Stimulated activated naive CD8-positive, alpha-beta T cell treated with anti-CD3 and anti-CD28 coated beads, Interleukin-15, Interleukin-2, amounts not matched to agents 100 ng/mL and 50 ng/mL, for 24 hours (primary cell): ENCODE data around the gene PRDM5.

Source experiments
- H3K27ac Mint-ChIP-seq: one replicate; pipeline ENCODE4 v1.8.0; 2021; ENCODE audit warnings: mild to moderate bottlenecking, mixed read lengths
- H3K27me3 Mint-ChIP-seq: one replicate; pipeline ENCODE4 v1.8.0; 2021; ENCODE audit warnings: mixed read lengths
- H3K36me3 Mint-ChIP-seq: one replicate; pipeline ENCODE4 v1.8.0; 2021; ENCODE audit warnings: low read depth, mixed read lengths
- H3K4me1 Mint-ChIP-seq: one replicate; pipeline ENCODE4 v1.8.0; 2021; ENCODE audit warnings: low read depth, mixed read lengths
- H3K4me3 Mint-ChIP-seq: one replicate; pipeline ENCODE4 v1.8.0; 2021; ENCODE audit warnings: mild to moderate bottlenecking, mixed read lengths
- H3K9me3 Mint-ChIP-seq: one replicate; pipeline ENCODE4 v1.8.0; 2021; ENCODE audit warnings: mixed read lengths

Gene PRDM5

GRCh38 chr4:120921456-120922380 lies 808 bp downstream of the PRDM5 start:
- H3K9me3 Mint-ChIP-seq, result no peaks in the 10 kb centered on the region
- peak overlapping the region; percentile 92 for H3K27ac Mint-ChIP-seq
- H3K27me3 Mint-ChIP-seq, result peaks cover 35% of the 10 kb centered on the region
- H3K36me3 Mint-ChIP-seq, result no peaks in the 10 kb centered on the region
- peak overlapping the region; percentile 84 for H3K4me3 Mint-ChIP-seq
- H3K4me1 Mint-ChIP-seq, result peaks cover 31% of the 10 kb centered on the region

DNA sequence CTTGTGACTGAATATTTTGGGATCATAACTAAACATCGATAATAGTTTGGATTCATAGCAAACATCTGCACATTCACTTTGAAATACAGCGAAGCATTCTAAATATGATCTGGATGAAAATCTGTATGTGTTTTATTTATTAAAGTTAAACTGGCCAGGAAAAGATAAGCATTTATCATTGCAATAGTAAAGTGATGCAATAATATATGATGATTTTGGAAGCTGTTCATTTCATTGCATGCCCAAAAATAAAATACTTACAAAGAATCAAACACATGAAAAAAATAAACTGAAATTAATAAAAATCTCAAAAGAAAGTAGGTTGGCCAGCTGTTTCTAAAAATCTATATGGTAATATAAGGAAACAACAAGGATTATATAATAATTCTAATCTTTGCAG lies 1.9 kb downstream of the PRDM5 start:
- no peaks in the 10 kb centered on the region for H3K9me3 Mint-ChIP-seq
- H3K27ac Mint-ChIP-seq, result no peak overlapping the region
- H3K4me3 Mint-ChIP-seq, result no peak overlapping the region
- H3K36me3 Mint-ChIP-seq, result no peaks in the 10 kb centered on the region
- H3K27me3 Mint-ChIP-seq, result peaks cover 34% of the 10 kb centered on the region
- peaks cover 31% of the 10 kb centered on the region for H3K4me1 Mint-ChIP-seq

DNA sequence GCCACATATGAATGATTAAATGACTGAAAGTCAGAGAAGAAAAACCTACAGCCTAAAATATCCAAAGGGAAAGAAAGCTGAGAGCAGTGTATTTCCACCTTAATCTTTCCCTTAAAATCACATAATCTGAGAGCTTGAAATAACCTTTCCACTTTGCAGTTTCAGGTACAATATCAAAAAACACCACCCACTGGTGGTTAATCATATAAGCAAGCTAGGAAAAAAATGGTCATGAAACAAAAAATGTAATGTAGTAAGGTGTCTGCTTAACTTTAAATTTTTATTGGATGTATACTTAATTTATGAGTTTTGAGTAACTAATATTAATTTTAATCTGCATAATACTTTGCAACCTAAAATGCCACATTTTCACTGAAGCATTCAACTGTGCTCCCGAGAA lies 3.2 kb downstream of the PRDM5 start:
- Mint-ChIP-seq H3K27me3 (peaks cover 31% of the 10 kb centered on the region), H3K4me3 (peak overlapping the region; percentile 2), H3K27ac (peak overlapping the region; percentile 28), H3K9me3 (no peaks in the 10 kb centered on the region), H3K4me1 (peaks cover 31% of the 10 kb centered on the region), H3K36me3 (no peaks in the 10 kb centered on the region)

- H3K4me3 Mint-ChIP-seq, result peak overlapping the region; percentile 2
- peaks cover 25% of the 10 kb centered on the region for H3K27me3 Mint-ChIP-seq
- H3K36me3 Mint-ChIP-seq, result no peaks in the 10 kb centered on the region
- H3K9me3 Mint-ChIP-seq, result no peaks in the 10 kb centered on the region
- no peak overlapping the region for H3K27ac Mint-ChIP-seq
- peaks cover 31% of the 10 kb centered on the region for H3K4me1 Mint-ChIP-seq
These were observed 3.7 kb downstream of the PRDM5 start for GRCh38 chr4:120918788-120919187.

DNA sequence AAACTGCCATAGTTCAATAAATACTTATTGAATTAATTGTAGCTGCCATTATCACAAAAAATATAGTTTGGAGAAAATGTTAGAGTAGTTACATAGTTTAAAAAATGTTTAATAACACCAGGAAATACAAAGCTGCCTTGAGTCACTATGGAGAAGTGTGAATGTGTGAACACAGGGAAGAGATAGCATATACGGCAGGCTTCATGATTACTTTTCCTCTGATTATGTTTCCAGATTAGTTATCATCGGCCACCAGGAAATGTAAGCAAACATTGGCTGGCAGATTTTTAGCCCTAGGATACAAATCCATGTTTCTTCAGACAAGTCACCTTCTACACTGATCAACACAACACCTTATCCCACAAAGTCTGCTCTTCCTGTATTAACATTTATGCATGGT lies 4.4 kb downstream of the PRDM5 start:
- Mint-ChIP-seq H3K27ac (no peak overlapping the region), H3K4me1 (peaks cover 27% of the 10 kb centered on the region), H3K36me3 (no peaks in the 10 kb centered on the region), H3K9me3 (no peaks in the 10 kb centered on the region), H3K27me3 (peaks cover 18% of the 10 kb centered on the region), H3K4me3 (no peak overlapping the region)

DNA sequence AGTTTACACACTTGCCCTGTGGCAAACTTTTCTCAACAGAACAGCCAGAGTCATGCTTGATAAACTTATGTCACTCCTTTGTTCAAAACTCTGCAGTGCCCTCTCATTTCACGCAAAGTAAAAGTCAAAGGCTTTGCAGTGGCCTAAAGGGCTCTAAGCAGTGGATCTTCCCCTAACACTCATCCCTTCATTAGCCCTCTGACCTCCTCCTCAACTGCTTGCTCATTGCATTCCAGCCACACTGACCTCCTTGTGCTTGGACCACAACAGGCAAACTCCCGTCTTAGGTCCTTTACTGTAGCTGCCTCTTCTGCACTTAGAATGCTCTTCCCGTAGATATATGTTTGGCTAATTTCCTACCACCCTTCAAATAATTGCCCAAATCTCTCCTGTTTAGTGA lies 5.6 kb downstream of the PRDM5 start:
- Mint-ChIP-seq H3K27ac (no peak overlapping the region), H3K9me3 (no peaks in the 10 kb centered on the region), H3K36me3 (no peaks in the 10 kb centered on the region), H3K4me3 (no peak overlapping the region), H3K27me3 (peaks cover 15% of the 10 kb centered on the region), H3K4me1 (peaks cover 22% of the 10 kb centered on the region)

GRCh38 chr4:120915336-120915735 lies 7.2 kb downstream of the PRDM5 start:
- H3K9me3 Mint-ChIP-seq, result no peaks in the 10 kb centered on the region
- no peak overlapping the region for H3K27ac Mint-ChIP-seq
- H3K4me3 Mint-ChIP-seq, result no peak overlapping the region
- no peaks in the 10 kb centered on the region for H3K36me3 Mint-ChIP-seq
- H3K27me3 Mint-ChIP-seq, result peaks cover 4% of the 10 kb centered on the region
- peaks cover 18% of the 10 kb centered on the region for H3K4me1 Mint-ChIP-seq

- Mint-ChIP-seq H3K27me3 (peaks cover 4% of the 10 kb centered on the region), H3K36me3 (no peaks in the 10 kb centered on the region), H3K9me3 (no peaks in the 10 kb centered on the region), H3K4me3 (no peak overlapping the region), H3K4me1 (peaks cover 14% of the 10 kb centered on the region), H3K27ac (peak overlapping the region; percentile 61)
These were observed 19.1 kb downstream of the PRDM5 start for GRCh38 chr4:120903419-120903818.

- Mint-ChIP-seq H3K4me1 (peaks cover 14% of the 10 kb centered on the region), H3K27me3 (peaks cover 4% of the 10 kb centered on the region), H3K4me3 (peak overlapping the region; percentile 36), H3K27ac (peak overlapping the region; percentile 61), H3K9me3 (no peaks in the 10 kb centered on the region), H3K36me3 (no peaks in the 10 kb centered on the region)
These were observed 19.6 kb downstream of the PRDM5 start for GRCh38 chr4:120902925-120903324.

GRCh38 chr4:120901731-120902130 lies 20.8 kb downstream of the PRDM5 start:
- Mint-ChIP-seq H3K9me3 (no peaks in the 10 kb centered on the region), H3K4me3 (no peak overlapping the region), H3K27me3 (peaks cover 8% of the 10 kb centered on the region), H3K36me3 (no peaks in the 10 kb centered on the region), H3K27ac (no peak overlapping the region), H3K4me1 (peaks cover 14% of the 10 kb centered on the region)

DNA sequence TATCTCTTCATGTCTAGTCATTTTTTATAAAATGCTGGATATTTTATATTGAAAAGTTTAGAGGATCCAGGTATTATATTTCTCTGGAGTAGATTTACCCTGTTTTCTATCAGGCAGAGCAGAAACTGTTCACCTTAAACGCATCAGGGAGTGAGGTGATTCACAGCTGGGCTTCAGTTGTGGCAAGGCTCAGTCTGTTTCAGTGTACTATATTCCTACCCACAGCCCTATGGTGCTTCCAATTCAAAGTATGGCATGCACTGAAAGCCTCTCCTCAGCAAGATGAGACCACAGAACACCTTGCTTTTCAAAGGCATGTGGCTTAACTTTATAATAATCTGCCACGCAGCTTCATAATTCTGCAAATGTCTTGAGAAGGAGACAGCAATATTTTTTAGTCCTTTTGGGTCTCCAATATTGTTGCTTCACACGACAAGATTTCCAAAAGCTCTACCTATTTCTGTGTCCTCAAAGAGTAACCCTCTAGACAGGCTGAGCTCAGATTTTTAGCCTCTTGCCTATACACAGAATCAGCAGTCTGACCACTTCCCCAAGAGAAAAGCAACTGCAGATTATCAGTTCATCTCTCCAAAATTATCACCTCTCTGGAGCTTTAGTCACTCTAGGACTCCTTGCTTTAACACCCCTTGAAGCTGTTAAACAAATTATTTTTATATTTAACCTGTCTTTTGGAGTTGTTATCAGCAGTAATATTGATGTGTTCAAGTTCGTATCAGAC lies 24.4 kb downstream of the PRDM5 start:
- no peak overlapping the region for H3K4me3 Mint-ChIP-seq
- H3K27me3 Mint-ChIP-seq, result peaks cover 8% of the 10 kb centered on the region
- peaks cover 10% of the 10 kb centered on the region for H3K4me1 Mint-ChIP-seq
- no peaks in the 10 kb centered on the region for H3K9me3 Mint-ChIP-seq
- H3K36me3 Mint-ChIP-seq, result no peaks in the 10 kb centered on the region
- H3K27ac Mint-ChIP-seq, result no peak overlapping the region

- Mint-ChIP-seq H3K4me3 (no peak overlapping the region), H3K27ac (no peak overlapping the region), H3K36me3 (no peaks in the 10 kb centered on the region), H3K9me3 (peaks cover 14% of the 10 kb centered on the region), H3K4me1 (no peaks in the 10 kb centered on the region), H3K27me3 (peaks cover 3% of the 10 kb centered on the region)
These were observed 27.0 kb downstream of the PRDM5 start for GRCh38 chr4:120895554-120895953.

GRCh38 chr4:120893314-120893713 lies 29.2 kb downstream of the PRDM5 start:
- no peaks in the 10 kb centered on the region for H3K36me3 Mint-ChIP-seq
- peaks cover 17% of the 10 kb centered on the region for H3K9me3 Mint-ChIP-seq
- no peak overlapping the region for H3K27ac Mint-ChIP-seq
- no peaks in the 10 kb centered on the region for H3K4me1 Mint-ChIP-seq
- H3K4me3 Mint-ChIP-seq, result no peak overlapping the region
- peaks cover 3% of the 10 kb centered on the region for H3K27me3 Mint-ChIP-seq

DNA sequence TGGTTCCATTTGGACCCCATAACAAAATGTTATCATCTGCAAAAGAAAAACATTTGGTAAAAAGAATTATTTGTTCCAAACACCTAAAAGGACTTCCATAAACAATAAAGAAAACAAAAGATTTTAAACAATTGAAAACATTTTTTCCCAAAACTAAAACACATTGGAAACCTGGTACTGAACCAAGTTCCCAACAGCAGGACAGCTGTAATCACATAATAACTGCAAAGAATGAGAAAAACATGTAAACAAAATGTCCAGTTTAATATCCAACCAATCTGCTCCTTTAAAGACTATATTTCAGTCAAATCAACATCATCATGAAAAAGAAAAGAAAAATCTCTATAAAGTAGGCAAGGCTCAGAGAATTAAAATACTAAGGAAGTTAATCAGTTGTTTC lies 36.3 kb downstream of the PRDM5 start:
- H3K27me3 Mint-ChIP-seq, result no peaks in the 10 kb centered on the region
- peaks cover 1% of the 10 kb centered on the region for H3K4me1 Mint-ChIP-seq
- no peak overlapping the region for H3K27ac Mint-ChIP-seq
- H3K9me3 Mint-ChIP-seq, result peaks cover 14% of the 10 kb centered on the region
- H3K36me3 Mint-ChIP-seq, result no peaks in the 10 kb centered on the region
- no peak overlapping the region for H3K4me3 Mint-ChIP-seq

DNA sequence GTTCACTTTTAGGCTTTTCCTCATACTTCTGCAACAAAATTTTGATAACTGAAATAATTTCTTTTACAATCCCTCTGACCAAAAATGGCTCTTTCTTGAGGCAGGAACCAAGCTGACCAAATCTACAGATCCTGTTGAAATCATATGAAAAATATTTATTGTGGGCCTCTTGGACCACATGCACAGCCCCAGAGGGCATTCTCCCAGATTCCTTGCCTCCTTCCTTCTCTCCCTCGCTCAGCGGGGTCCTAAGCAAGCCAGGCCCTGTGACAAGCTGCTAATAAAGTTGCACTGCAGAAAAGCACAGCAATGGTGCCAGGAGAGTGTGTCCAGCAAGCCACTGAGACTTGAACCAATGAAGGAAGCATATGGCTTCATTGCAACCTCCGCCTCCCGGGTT lies 40.7 kb downstream of the PRDM5 start:
- Mint-ChIP-seq H3K4me3 (no peak overlapping the region), H3K27me3 (no peaks in the 10 kb centered on the region), H3K4me1 (peaks cover 4% of the 10 kb centered on the region), H3K9me3 (peaks cover 3% of the 10 kb centered on the region), H3K36me3 (no peaks in the 10 kb centered on the region), H3K27ac (no peak overlapping the region)
